K562 (cell line): ENCODE results near the gene POLR3K.

Experiments used
- ATF7 ChIP-seq: fragments of 450-650 bp; IDR thresholded peaks from 2 replicates; pipeline ENCODE4 v1.7.1; 2014; ENCODE audit warnings: mild to moderate bottlenecking, moderate library complexity
- BRF1 ChIP-seq: IDR thresholded peaks from 3 replicates; pipeline ENCODE4 v1.6.1; 2011; ENCODE audit warnings: borderline replicate concordance, mild to moderate bottlenecking; ENCODE audit not compliant: insufficient read length; ENCODE audit errors: extremely low read depth
- CBX3 ChIP-seq, 2 experiments: IDR thresholded peaks; 1 replicate in 1 of 2; 2 replicates in 1 of 2; pipeline ENCODE4 v1.6.1; 2012; ENCODE audit warnings: inconsistent platforms in 2 of 2, low read length in 2 of 2, borderline replicate concordance in 1 of 2, control low read depth in 1 of 2
- EZH2 ChIP-seq: IDR thresholded peaks from 2 replicates; pipeline ENCODE4 v1.6.1; 2012; ENCODE audit warnings: low read depth, mild to moderate bottlenecking, inconsistent platforms, low read length, borderline replicate concordance
- IRF2 ChIP-seq: sonication (generic); formaldehyde crosslinking; IDR thresholded peaks from 2 replicates; pipeline ENCODE4 v1.8.1; 2022; ENCODE audit warnings: mild to moderate bottlenecking, missing genetic modification reagents
- KDM1A ChIP-seq, 2 experiments: fragments of 450-650 bp; IDR thresholded peaks; 2 replicates each; pipeline ENCODE4 v1.6.1; 2016; ENCODE audit warnings: mild to moderate bottlenecking in 2 of 2
- NR1H2 ChIP-seq: sonication (generic); formaldehyde crosslinking; IDR thresholded peaks from 2 replicates; pipeline ENCODE4 v1.4.0; 2020; ENCODE audit warnings: mild to moderate bottlenecking, missing genetic modification reagents
- TAF7 ChIP-seq: fragments of 450-650 bp; IDR thresholded peaks from 2 replicates; pipeline ENCODE4 v1.6.1; 2016; ENCODE audit warnings: missing genetic modification characterization, missing compliant biosample characterization
- ZBTB49 ChIP-seq: sonication (generic); formaldehyde crosslinking; IDR thresholded peaks from 2 replicates; pipeline ENCODE4 v1.8.0; 2022; ENCODE audit warnings: missing genetic modification reagents, mild to moderate bottlenecking, borderline replicate concordance
- ZKSCAN3 ChIP-seq: fragments of 250-450 bp; sonication (Bioruptor Pico); IDR thresholded peaks from 2 replicates; pipeline ENCODE4 v1.4.0; 2020
- ZNF224 ChIP-seq: sonication (generic); formaldehyde crosslinking; IDR thresholded peaks from 2 replicates; pipeline ENCODE4 v1.8.0; 2022; ENCODE audit warnings: mild to moderate bottlenecking, missing genetic modification reagents
- ZNF3 ChIP-seq: fragments of 250-450 bp; sonication (Bioruptor Pico); IDR thresholded peaks from 2 replicates; pipeline ENCODE4 v1.5.0; 2021; ENCODE audit warnings: mild to moderate bottlenecking, moderate library complexity
- ZNF695 ChIP-seq: fragments of 450-650 bp; formaldehyde crosslinking; IDR thresholded peaks from 2 replicates; pipeline ENCODE4 v1.4.0; 2020; ENCODE audit warnings: mild to moderate bottlenecking, moderate library complexity
- TF ChIP-seq, protein P1 (sequence below): fragments of 250-450 bp; sonication (Bioruptor Pico); IDR thresholded peaks from 2 replicates; pipeline ENCODE4 v1.6.1; 2021; ENCODE audit warnings: mild to moderate bottlenecking

DNA sequence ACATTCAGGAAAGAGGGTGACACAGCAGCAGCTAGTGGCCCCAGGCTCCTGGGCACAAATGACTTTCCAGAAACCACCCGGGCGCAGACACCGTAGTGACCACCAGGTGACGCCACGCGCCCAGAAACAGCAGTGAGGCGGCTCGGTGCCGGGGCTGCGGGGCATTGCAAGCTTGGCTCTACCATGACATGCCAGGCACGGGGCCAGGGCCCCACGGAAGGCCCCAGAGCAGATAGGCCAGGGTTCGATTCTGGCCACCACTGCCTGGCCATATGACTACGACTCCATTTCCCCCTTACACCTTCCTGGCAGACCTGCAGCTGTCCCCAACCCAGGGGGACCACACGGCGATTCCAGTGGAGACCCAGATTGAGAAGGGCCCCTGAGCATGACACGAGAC, 12.3 kb upstream of the POLR3K start:
- no peak for TF ChIP-seq KDM1A (IDR thresholded peaks at IDR 0.05)
- no peak for TF ChIP-seq TAF7 (tag)
- TF ChIP-seq, protein P1, sequence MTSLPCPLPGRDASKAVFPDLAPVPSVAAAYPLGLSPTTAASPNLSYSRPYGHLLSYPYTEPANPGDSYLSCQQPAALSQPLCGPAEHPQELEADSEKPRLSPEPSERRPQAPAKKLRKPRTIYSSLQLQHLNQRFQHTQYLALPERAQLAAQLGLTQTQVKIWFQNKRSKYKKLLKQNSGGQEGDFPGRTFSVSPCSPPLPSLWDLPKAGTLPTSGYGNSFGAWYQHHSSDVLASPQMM, result no peak
- TF ChIP-seq ZBTB49 (CRISPR knock-in tag), result no peak
- TF ChIP-seq ZKSCAN3 (CRISPR knock-in tag), result no peak
- TF ChIP-seq NR1H2 (CRISPR knock-in tag), result no peak
- 0 out of 2 replicates have a peak, but pooled peaks have one; percentile 25 for TF ChIP-seq ATF7
- no peak for TF ChIP-seq IRF2 (CRISPR knock-in tag)
- no peak for TF ChIP-seq EZH2
- no peak for TF ChIP-seq ZNF3
- no peak for TF ChIP-seq ZNF695 (CRISPR knock-in tag)
- TF ChIP-seq BRF1, result no peak
- TF ChIP-seq ZNF224 (CRISPR knock-in tag), result no peak
- TF ChIP-seq CBX3 (IDR thresholded peaks at IDR 0.05; ENCODE audit: borderline replicate concordance in 1 of 2, low read length in 2 of 2), result no peak
